GM10248 (cell line): ENCODE results near the gene ZC3H7A.

ENCODE experiments used
- CTCF ChIA-PET: fragments of 300-600 bp; sonication (Branson Sonifier 250); formaldehyde crosslinking; extraction: SDS; loops from one replicate; lab custom pipeline; 2021; ENCODE audit warnings: antibody characterized with exemption; lab: Yijun Ruan, JAX
- POLR2A ChIA-PET: fragments of 350-650 bp; sonication (Branson Sonifier 250); formaldehyde crosslinking; extraction: SDS; loops from one replicate; lab custom pipeline; 2020; ENCODE audit warnings: antibody characterized with exemption; lab: Yijun Ruan, JAX
- DNase-seq: peaks from one replicate; pipeline ENCODE4 v3.0.0; 2012; ENCODE audit errors: extremely low spot score
- TF ChIP-seq, protein P1 (sequence below): IDR thresholded peaks from 2 replicates; pipeline ENCODE4 v1.5.1; 2012; ENCODE audit warnings: mild to moderate bottlenecking, low read depth; ENCODE audit errors: extremely low read depth, missing control alignments, control extremely low read depth

ZC3H7A gene

DNA sequence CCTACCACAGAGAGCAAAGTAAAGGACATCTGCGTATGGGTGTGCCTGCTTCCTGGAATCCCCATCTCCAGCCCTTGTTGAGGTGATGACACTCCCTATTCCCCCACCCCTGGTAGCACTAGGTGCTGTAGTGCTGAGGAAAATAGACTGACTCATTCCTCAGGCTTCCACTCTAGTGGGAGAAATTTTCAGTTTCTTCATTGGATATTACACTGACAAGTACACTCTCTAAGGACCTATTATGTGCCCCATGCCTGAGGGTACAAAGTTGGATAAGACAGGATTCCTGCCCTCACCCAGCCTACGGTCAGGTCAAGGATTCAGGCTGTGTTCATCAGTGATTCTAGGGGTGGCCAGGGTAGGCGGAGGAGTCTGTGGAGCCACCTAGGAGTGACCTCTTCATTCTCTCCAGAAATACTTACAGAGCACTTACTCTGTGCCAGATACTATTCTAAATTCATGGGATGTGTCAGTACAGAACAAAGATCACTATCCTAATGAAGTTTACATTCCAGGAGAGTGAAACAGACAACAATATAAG is 4.5 kb upstream of the ZC3H7A start:
- ChIA-PET POLR2A (no interaction called here), CTCF (no interaction called here)
- DNase-seq: no peak
- TF ChIP-seq, protein P1, sequence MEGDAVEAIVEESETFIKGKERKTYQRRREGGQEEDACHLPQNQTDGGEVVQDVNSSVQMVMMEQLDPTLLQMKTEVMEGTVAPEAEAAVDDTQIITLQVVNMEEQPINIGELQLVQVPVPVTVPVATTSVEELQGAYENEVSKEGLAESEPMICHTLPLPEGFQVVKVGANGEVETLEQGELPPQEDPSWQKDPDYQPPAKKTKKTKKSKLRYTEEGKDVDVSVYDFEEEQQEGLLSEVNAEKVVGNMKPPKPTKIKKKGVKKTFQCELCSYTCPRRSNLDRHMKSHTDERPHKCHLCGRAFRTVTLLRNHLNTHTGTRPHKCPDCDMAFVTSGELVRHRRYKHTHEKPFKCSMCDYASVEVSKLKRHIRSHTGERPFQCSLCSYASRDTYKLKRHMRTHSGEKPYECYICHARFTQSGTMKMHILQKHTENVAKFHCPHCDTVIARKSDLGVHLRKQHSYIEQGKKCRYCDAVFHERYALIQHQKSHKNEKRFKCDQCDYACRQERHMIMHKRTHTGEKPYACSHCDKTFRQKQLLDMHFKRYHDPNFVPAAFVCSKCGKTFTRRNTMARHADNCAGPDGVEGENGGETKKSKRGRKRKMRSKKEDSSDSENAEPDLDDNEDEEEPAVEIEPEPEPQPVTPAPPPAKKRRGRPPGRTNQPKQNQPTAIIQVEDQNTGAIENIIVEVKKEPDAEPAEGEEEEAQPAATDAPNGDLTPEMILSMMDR: no peak

DNA sequence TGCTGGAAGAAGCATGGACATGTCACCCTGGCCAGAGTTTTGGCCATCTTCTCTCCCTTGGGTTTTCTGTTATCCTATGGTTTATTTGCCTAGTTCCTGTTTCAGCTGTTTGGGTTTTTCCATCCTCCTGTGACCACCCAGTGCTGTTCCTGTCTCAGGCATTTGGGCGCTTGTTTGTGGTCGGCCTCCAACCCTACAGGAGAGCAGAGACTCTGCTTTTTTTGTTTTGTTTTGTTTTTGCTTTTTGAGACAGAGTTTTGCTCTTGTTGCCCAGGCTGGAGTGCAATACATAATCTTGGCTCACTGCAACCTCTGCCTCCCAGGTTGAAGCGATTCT is 3.3 kb upstream of the ZC3H7A start:
- TF ChIP-seq, protein P1: no peak

DNA sequence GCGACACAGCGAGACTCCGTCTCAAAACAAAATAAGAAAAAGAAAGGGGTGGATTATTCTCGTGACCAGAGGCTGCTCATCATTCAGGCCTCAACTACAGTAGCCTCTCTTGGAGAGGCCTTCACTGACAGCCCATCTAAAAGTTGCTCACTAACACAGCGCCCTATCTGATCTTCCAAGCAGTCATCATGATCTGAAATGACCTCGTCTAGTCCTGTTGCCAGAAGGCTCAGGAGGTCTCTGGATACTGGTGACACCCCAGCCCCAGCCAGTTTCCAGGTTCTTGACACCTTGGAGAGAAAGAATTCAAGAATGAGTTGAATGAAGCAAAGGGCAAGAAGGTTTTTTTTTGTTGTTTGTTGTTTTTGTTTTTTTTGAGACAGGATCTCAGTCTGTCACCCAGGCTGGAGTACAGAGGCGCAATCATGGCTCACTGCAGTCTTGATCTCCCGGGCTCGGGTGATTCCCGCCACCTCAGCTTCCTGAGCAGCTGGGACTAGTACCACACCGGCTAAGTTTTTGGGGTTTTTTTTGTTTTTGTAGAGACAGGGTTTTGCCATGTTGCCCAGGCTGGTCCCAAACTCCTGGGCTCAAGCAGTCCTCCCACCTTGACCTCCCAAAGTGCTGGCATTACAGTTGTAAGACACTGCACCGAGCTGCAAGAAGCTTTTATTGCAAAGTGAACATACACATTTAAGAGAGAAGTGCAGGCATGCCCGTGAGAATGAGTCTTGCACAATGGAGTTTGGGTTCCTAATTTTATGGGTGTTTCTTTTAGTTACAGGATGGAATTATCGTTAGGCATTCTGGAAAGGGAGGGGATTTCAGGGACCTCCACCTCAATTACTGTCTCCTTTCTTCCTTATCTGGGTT is 2.7 kb upstream of the ZC3H7A start:
- CTCF ChIA-PET: interaction anchor here (0.8 to 4.2 kb wide), 6 partner anchors 8 to 58 kb away, joined by 3 to 48 read pairs (median 30); partner anchors contain the start of gene TXNDC11
- DNase-seq: no peak
- POLR2A ChIA-PET: interaction anchor here (3.0 kb wide), 1 partner anchor 57 kb away, joined by 17 read pairs; the partner anchor contains the start of gene TXNDC11
- TF ChIP-seq, protein P1: no peak

More for the DNA sequence above, 3.3 kb upstream of the ZC3H7A start:
- ChIA-PET CTCF (interaction anchor here (0.9 kb wide), 1 partner anchor 9 kb away, joined by 5 read pairs; no protein-coding TSS in a partner anchor), POLR2A (no interaction called here)
- no peak for DNase-seq

DNA sequence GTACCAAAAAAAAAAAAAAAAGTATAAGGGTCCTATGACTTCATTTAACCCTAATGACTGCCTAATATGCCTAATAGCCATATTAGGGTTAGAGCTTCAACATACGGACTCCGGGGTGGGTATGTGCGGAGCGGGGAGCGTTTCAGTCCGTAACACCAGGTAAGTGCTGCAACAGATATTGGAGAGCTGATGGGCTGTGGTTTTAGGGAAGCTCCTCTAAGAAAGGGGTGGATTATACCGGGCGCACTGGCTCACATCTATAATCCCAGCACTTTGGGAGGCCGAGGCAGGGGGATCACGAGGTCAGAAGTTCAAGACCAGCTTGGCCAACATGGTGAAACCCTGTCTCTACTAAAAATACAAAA is 1.9 kb upstream of the ZC3H7A start:
- CTCF ChIA-PET: interaction anchor here (1.8 to 4.2 kb wide), 8 partner anchors 13 to 134 kb away, joined by 4 to 48 read pairs (median 23); partner anchors contain the start of gene TXNDC11
- TF ChIP-seq, protein P1: no peak
- POLR2A ChIA-PET: interaction anchor here (0.5 to 3.0 kb wide), 6 partner anchors 14 to 304 kb away, joined by 3 to 17 read pairs (median 4); partner anchors contain the start of gene TXNDC11
- no peak for DNase-seq

DNA sequence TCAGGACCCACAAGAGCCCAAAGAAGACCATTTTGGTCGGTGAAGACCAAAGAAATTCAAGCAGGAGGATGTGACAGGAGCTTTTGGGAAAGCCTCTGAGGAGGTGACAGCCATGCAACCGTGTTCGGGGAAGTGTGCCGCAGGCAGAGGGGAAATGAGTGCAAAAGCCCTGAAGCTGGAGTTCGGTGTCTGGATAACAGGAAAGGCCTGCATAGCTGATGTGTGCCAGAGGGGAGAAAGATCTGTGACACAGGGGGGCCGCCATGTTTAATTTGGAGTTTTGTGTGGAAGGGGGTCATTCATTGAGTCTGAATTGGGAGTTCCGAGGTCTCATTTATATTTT is 870 bp upstream of the ZC3H7A start:
- no peak for DNase-seq
- ChIA-PET POLR2A (interaction anchor here (0.7 to 3.0 kb wide), 5 partner anchors 12 to 55 kb away, joined by 3 to 17 read pairs (median 4); partner anchors contain the start of gene TXNDC11), CTCF (interaction anchor here (0.8 to 4.2 kb wide), 40 partner anchors 9 to 402 kb away, joined by 3 to 48 read pairs (median 4); partner anchors contain the start of genes RSL1D1, TNFRSF17 and TXNDC11)
- TF ChIP-seq, protein P1: no peak
